GM19193 (cell line): ENCODE measurements around the gene AKAP9.

Experiments used
- POLR2A ChIP-seq: IDR thresholded peaks from 4 replicates; pipeline ENCODE4 v1.6.1; 2011; ENCODE audit not compliant: insufficient read depth, insufficient read length; ENCODE audit errors: extremely low read depth

Gene AKAP9

DNA sequence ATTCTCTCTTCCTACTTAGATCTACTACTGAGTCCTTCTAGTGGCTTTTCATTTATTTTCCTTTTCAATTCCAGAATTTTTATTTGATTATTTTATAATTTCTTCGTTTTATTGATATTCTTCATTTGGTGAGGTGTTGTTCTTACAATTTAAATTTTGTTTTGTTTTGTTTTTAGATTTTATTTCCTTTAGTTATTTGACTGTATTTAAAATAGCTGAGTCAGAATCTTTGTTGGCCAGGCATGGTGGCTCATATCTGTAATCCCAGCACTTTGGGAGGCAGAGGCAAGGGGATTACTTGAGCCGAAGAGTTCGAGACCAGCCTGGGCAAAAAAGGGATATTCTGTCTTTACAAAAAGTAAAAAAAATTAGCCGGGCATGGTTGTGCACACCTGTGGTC is 36.1 kb downstream of the AKAP9 start:
- TF ChIP-seq POLR2A: no peak

DNA sequence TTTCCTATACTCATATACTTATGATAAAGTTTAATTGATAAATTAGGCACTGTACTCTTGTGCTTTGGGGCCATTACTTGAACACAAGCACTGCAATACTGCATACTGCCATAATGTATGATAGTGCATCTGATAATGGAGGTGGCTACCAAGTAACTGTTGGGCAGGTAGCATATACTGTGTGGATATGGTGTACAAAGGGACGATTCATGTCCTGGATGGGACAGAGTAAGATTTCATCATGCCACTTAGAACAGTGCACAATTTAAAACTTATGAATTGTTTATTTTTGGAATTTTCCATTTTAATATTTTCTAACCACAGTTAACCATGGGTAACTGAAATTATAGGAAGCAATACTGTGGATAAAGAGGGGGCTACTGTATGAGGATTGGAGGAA is 38.9 kb downstream of the AKAP9 start:
- no peak for TF ChIP-seq POLR2A

DNA sequence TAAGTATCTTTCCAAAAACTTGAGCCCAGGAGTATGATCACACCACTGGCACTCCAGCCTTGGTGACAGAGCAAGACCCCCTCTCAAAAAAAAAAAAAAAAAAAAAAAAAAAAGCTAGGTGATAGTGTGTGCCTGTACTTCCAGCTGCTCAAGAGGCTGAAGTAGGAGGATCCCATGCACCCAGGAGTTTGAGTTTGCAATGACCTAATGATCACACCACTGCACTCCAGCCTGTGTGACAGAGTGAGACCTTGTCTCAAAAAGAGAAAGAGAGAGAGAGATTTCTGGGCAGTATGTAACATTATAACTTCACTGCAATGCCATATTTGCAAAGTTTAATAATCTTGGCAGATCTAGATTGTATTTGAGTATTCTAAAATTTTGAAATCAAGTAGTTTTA is 47.6 kb downstream of the AKAP9 start:
- no peak for TF ChIP-seq POLR2A

DNA sequence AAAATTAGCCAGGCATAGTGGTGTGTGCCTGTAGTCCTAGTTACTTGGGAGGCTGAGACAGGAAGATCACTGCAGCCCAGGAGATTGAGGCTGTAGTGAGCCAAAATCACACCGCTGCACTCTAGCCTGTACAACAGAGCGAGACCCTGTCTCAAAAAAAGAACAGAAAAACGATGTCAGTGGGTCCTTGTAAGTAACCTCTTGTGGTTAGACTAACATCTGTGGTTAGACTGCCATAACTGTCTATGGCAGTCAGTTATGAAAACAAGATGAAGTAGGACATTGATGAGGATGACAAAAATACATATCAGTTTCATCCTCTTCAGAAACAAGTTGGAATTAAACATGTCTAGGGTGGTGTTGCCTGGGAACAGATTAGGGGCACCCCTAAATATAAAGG is 53.3 kb downstream of the AKAP9 start:
- no peak for TF ChIP-seq POLR2A

DNA sequence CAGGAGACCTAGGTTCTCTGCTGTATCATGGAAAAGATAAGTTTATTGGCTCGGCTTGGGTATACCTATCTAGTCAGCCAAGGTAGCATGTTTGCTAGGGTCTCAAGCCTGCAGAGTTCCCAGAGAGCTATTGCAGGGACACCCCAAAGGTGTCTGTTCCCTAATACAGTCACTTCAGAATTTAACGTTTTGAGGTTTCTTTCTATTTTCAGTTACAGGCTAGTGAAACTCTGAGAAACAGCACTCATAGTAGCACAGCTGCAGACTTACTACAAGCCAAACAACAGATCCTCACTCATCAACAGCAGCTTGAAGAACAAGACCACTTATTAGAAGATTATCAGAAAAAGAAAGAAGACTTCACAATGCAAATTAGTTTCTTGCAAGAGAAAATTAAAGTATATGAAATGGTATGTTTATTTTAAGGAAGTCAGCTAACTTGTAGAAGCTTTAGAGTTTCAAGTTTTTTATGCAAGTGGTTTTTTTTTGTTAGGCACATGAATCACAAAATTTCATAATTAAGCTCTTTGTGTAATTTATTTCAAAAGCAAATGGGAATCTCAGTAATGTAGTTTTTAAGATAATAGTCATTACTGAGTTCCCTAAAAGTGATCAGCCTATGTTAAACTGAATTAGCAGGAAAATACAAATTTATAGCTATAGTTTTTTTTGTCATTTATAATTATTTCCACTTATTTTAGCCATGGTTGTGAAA is 54.9 kb downstream of the AKAP9 start:
- no peak for TF ChIP-seq POLR2A

DNA sequence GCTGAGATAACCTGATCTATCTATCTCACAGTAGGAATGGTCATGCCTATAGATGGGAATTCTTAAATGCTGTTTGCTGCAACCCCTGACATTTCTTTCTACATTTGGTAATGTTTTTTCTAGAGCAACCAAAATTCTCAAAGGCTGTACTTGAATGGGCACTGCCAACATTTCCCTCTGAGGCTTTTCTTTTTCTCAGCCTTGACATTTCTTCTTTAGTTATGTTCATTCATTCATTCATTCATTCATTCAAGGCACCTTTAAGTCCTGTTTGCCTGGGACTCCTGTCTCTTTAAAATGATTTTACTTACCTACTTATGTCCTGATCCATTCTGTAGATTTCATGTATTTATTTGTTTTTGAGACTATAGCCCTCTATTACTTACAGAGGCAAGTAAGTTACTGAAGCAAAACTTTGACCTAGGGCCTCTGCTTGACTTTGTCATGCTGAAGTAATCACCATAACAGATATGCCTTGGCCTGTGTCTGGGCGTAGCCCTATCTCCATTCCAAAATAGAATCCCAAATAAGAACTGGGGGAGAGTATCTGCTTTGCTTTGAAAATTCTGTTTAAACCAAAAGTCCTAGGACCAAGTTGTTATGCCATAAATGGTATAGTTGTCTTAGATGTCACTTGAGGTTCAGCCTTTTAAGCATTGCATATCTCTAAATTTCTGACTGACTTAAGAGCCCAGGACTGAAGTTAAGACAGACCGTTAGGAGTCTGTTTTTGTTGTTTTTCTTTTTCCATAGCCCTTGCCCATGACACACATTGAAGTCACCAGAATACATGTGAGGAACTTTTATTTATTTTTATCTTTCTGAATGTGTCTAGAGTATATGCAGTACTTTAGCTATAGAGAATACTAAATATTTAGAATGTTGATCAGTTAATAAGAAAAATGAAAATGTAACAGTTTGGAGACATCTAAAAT is 59.2 kb downstream of the AKAP9 start:
- TF ChIP-seq POLR2A: no peak

DNA sequence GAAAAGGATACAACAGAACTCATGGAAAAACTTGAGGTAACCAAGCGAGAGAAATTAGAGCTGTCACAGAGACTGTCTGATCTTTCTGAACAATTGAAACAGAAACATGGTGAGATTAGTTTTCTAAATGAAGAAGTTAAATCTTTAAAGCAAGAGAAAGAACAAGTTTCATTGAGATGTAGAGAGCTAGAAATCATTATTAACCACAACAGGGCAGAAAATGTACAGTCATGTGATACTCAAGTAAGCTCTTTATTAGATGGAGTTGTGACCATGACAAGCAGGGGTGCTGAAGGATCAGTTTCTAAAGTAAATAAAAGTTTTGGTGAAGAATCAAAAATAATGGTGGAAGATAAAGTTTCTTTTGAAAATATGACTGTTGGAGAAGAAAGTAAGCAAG is 62.1 kb downstream of the AKAP9 start:
- no peak for TF ChIP-seq POLR2A

DNA sequence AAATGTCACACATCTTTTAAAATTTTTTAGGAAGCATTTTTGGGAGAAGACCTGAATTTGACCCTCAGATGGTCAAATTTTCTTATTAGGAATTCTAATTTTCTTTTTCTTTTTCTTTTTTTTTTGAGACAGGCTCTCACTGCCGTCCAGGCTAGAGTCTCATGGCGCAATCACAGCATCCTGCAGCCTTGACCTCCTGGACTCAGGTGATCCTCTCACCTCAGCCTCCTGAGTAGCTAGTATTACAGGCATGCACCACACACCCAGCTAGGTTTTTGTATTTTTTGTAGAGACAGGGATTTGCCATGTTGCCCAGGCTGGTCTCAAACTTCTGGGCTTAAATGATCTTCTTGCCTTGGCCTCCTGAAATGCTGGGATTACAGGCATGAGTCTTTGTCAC is 65.4 kb downstream of the AKAP9 start:
- no peak for TF ChIP-seq POLR2A

DNA sequence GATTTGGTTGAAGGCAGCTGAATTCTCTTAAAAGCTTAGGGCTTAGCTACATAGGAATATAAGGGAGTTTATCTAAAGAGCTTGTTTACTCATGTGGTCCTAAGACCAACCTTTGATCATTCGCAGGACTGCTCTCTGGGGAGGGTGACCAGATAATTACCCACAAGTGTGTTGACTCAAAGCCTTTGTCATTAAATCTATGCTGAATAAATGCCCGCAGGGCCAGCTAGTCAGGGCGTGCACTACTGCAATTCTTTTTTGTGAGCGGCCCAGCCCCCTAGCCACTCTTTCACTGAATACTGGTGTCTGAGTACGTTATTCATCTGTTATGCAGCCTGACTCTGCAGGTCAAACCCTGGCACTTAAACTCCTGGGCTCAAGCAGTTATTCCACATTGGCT is 69.6 kb downstream of the AKAP9 start:
- no peak for TF ChIP-seq POLR2A

DNA sequence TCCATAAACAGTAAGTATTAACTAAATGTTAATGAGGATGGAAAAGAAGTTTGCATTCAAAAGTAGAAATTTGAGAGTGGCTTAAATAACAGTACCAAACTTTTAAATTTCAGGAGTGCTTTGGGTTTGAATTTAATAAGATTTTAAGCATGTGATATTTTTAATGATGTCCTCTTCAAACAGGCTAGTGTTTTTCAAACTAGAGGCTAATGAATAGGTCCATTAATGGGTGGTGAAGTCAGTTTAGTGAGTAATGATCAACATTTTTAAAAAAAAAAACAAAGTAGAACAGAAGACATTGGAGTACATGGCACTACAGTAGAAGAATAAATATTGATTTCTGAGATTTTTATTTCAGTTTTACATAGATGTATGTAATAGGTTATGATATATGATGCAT is 72.9 kb downstream of the AKAP9 start:
- no peak for TF ChIP-seq POLR2A

DNA sequence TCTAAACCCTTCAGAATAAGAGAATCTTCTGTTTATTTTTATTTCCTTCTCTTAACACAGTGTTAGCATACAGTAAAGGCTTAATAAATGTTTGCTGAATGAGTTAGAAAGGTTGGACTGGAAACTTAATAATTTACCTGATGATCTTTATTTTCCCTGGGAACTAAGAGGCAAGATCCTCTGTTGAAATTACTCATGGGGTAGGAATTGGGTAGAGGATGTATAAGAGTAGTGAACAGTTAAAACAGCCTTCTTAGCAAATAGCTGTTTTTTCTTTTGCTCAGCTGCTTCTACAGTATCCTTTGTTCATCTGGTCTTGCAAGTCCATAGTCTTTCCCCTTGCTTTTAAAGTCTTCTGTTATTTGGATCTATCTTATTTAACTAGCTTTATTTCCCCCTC is 80.0 kb downstream of the AKAP9 start:
- no peak for TF ChIP-seq POLR2A

DNA sequence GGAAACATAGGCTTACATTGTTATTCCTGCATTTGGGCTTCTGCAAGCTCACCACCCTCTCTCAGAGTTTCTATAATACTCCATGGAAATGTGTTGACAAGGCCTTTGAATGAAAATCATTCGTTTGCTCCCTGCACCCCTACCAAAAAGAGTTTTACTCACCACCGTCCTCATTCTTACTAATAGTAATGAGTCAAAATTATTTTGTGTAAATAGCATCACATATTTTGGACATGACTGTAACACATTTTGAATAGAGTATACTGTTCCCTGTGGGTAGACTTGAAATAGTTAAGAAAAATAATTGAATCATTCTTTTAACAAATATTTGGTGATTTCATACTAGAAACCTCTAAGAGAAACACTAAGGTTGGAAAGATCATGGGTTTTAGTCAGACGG is 84.6 kb downstream of the AKAP9 start:
- TF ChIP-seq POLR2A: no peak

DNA sequence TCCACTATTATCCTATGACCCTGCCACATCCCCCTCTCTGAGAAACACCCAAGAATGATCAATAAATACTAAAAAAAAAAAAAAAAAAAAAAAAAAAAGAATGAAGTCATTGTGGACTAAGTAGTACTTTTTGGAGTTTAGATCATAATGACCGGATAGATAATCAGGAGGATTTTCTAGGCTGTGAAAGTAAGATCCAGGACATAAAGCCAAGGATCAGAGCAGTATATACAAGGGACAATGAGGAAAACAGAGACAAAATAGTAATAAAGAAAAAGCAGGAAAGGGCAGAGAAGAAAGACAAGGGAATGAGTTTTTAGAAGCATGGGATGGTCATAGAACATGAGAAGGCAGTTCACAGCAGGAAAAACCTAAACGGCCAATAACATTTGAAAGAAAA is 87.6 kb downstream of the AKAP9 start:
- TF ChIP-seq POLR2A: no peak

DNA sequence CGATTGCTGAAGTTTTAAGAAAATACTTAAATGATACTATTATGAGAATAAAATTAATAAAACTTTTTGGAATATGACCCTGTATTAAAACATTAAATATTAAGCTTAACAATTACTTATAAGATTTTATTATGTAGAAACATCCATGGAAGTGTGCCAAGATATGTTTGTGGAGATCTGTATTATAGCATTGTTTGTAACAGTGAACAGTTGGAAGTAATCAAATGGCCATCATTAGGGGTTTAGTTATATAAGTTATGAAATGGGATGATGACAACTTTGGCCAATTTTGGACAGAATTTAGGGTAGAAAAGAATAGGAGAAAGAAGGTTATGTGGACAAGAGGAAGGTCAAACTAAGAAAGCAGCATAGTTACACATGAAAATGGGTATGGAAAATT is 88.0 kb downstream of the AKAP9 start:
- TF ChIP-seq POLR2A: no peak

DNA sequence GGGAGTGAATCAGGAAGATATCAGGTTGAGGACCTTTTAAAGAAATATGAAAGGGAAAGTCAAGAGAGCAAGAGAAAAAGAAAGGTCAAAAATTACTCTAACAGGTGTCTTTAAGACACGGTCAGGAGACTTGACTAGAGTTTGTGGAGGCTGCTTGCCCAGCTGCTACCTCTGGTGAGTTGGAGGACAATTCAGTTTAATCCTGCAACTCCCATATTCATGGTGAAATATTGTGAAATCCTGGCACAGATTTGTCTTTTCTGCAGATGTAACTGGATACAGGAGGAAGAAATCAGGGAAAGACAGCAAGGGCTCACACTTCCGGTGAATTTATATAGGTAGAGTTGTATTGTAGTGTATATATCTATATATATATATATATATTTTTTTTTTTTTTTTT is 93.5 kb downstream of the AKAP9 start:
- no peak for TF ChIP-seq POLR2A

DNA sequence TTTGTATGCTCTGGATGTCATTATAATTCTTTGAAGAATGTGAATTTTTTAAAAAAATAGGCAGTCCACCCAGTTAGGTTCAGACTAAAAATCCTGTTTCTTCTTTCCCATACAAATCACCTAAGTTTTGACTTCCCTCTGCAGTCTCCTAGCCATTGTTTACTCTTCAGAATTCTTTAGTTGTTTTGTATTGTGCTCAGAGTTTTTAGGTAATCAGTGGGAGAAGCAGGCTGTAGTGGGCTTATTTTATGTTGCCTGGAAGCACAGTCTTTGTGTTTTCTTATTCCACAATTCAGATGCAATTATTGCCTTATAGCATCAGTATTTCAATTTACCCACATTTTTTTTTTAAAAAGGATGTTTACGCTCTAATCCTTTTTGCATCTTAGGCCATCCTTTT is 94.9 kb downstream of the AKAP9 start:
- no peak for TF ChIP-seq POLR2A
